ENCODE results near the gene CADM2. TPM values are rescaled to one million over a fixed set of nuclear protein-coding genes. Genes with fewer than 3 reads are reported as not detected.
"Not testable (repeated sequence)": the region's sequence is repeated elsewhere in the genome, so short reads cannot be mapped to it uniquely, and the experiment has no call there.

CADM2 gene
- total RNA-seq, 1 experiment from 2014 or later = 1.3 TPM

- Mint-ChIP-seq H3K4me3 (ENCODE audit: low read depth, unreplicated experiment) (no peak overlapping the region), H3K27ac (ENCODE audit: unreplicated experiment) (peak overlapping the region; percentile 34), H3K27me3 (ENCODE audit: unreplicated experiment) (no peaks in the 10 kb centered on the region), H3K9me3 (ENCODE audit: low read depth, unreplicated experiment) (no peaks in the 10 kb centered on the region), H3K4me1 (ENCODE audit: low read depth, unreplicated experiment) (peaks cover 13% of the 10 kb centered on the region), H3K36me3 (ENCODE audit: insufficient read depth, unreplicated experiment) (no peaks in the 10 kb centered on the region)
- CTCF ChIA-PET = interaction anchor here (1.3 to 1.5 kb wide), 2 partner anchors 83 to 250 kb away, joined by 3 to 7 read pairs; no protein-coding TSS in a partner anchor
- no peak for DNase-seq
- no peak for TF ChIP-seq CTCF (IDR thresholded peaks at IDR 0.05; ENCODE audit: unreplicated experiment)
- intact Hi-C loops (cut with micrococcal nuclease; ENCODE audit: unreplicated experiment) = loop anchor here (1.0 to 2.0 kb wide), 4 partner anchors 82 to 466 kb away; no protein-coding TSS in a partner anchor
- no TSS peak for BruUV-seq (replicated peaks)
Measured at GRCh38 chr3:85110393-85110792, 151.6 kb downstream of the CADM2 start.

GRCh38 chr3:85120879-85121278 lies 162.1 kb downstream of the CADM2 start:
- Mint-ChIP-seq H3K27ac (ENCODE audit: unreplicated experiment) (no peak overlapping the region), H3K9me3 (ENCODE audit: low read depth, unreplicated experiment) (no peaks in the 10 kb centered on the region), H3K27me3 (ENCODE audit: unreplicated experiment) (no peaks in the 10 kb centered on the region), H3K4me3 (ENCODE audit: low read depth, unreplicated experiment) (no peak overlapping the region), H3K4me1 (ENCODE audit: low read depth, unreplicated experiment) (no peaks in the 10 kb centered on the region), H3K36me3 (ENCODE audit: insufficient read depth, unreplicated experiment) (no peaks in the 10 kb centered on the region)
- no peak for TF ChIP-seq CTCF (IDR thresholded peaks at IDR 0.05; ENCODE audit: unreplicated experiment)
- DNase-seq = no peak
- BruUV-seq (replicated peaks) = no TSS peak
- intact Hi-C loops (cut with micrococcal nuclease; ENCODE audit: unreplicated experiment) = no loop called here
- CTCF ChIA-PET = no interaction called here

GRCh38 chr3:85132864-85133263 lies 174.1 kb downstream of the CADM2 start:
- H3K27me3 Mint-ChIP-seq (ENCODE audit: unreplicated experiment); intact Hi-C loops (cut with micrococcal nuclease; ENCODE audit: unreplicated experiment); H3K27ac Mint-ChIP-seq (ENCODE audit: unreplicated experiment); H3K36me3 Mint-ChIP-seq (ENCODE audit: insufficient read depth, unreplicated experiment); H3K9me3 Mint-ChIP-seq (ENCODE audit: low read depth, unreplicated experiment); DNase-seq; H3K4me1 Mint-ChIP-seq (ENCODE audit: low read depth, unreplicated experiment); CTCF ChIA-PET; H3K4me3 Mint-ChIP-seq (ENCODE audit: low read depth, unreplicated experiment); BruUV-seq (replicated peaks): not testable (repeated sequence)

GRCh38 chr3:85133691-85134420 lies 175.1 kb downstream of the CADM2 start:
- H3K4me1 Mint-ChIP-seq (ENCODE audit: low read depth, unreplicated experiment); intact Hi-C loops (cut with micrococcal nuclease; ENCODE audit: unreplicated experiment); H3K4me3 Mint-ChIP-seq (ENCODE audit: low read depth, unreplicated experiment); H3K27ac Mint-ChIP-seq (ENCODE audit: unreplicated experiment); BruUV-seq (replicated peaks); DNase-seq; CTCF ChIA-PET; H3K27me3 Mint-ChIP-seq (ENCODE audit: unreplicated experiment); H3K36me3 Mint-ChIP-seq (ENCODE audit: insufficient read depth, unreplicated experiment); H3K9me3 Mint-ChIP-seq (ENCODE audit: low read depth, unreplicated experiment): not testable (repeated sequence)

- no peak for DNase-seq
- H3K9me3 Mint-ChIP-seq (ENCODE audit: low read depth, unreplicated experiment) = peaks cover 3% of the 10 kb centered on the region
- H3K4me3 Mint-ChIP-seq (ENCODE audit: low read depth, unreplicated experiment) = no peak overlapping the region
- H3K4me1 Mint-ChIP-seq (ENCODE audit: low read depth, unreplicated experiment) = no peaks in the 10 kb centered on the region
- TF ChIP-seq CTCF (IDR thresholded peaks at IDR 0.05; ENCODE audit: unreplicated experiment) = no peak
- no peaks in the 10 kb centered on the region for H3K27me3 Mint-ChIP-seq (ENCODE audit: unreplicated experiment)
- intact Hi-C loops (cut with micrococcal nuclease; ENCODE audit: unreplicated experiment) = no loop called here
- no TSS peak for BruUV-seq (replicated peaks)
- H3K36me3 Mint-ChIP-seq (ENCODE audit: insufficient read depth, unreplicated experiment) = no peaks in the 10 kb centered on the region
- no peak overlapping the region for H3K27ac Mint-ChIP-seq (ENCODE audit: unreplicated experiment)
- CTCF ChIA-PET = no interaction called here
Measured at GRCh38 chr3:85142626-85143025, 183.8 kb downstream of the CADM2 start.

Measured in Calu3 (cell line).